Glomerular visceral epithelial cell (primary cell): ENCODE results near the gene SLC12A1.

ENCODE experiments used
- DNase-seq: peaks from one replicate; pipeline ENCODE4 v3.0.0-alpha.2; 2016; ENCODE audit errors: extremely low spot score

SLC12A1 gene

GRCh38 chr15:48205981-48206380 is at the start of gene SLC12A1:
TSS of gene SLC12A1 (plus strand) at chr15:48206302. CDS start at chr15:48207720, 1,418 bp downstream.
- no peak for DNase-seq

DNA sequence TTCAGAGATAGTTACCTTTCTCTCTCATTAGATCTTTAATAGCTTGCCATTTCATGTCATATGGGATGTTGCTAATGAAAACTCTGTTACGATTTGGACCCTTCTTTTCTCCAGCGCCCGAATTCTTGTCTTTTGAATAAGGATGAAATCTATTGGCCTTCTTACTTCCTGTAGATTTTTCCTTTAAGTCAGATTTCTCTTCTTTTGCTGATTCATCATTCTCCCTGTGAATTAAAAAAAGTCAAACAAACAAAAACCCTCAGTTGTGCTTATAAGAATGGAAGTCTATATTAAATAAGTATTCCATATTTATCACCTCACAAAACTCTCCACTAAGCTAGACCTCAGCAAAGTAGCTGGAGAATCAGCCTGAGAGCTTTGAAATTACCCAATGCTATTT is 37.5 kb upstream of the SLC12A1 start:
- no peak for DNase-seq

DNA sequence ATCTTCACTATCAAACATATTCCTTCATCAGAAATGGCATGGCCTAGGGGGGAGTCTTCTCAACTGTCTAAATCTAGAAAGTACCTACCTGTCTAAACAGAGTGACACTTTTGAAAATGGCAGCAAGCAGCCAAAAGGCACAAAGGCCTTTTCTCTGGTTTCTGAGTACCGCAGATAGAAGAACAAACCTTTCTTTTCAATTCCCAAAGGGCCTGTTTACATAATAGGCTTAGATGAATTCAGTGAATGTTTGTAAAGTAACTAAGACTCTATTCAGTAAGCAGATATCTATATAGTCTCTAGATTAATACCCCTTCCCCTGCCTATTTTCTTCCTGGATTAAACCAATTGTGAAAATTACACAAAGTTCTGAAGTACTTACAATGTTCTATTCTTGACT is 35.1 kb upstream of the SLC12A1 start:
- DNase-seq: no peak

DNA sequence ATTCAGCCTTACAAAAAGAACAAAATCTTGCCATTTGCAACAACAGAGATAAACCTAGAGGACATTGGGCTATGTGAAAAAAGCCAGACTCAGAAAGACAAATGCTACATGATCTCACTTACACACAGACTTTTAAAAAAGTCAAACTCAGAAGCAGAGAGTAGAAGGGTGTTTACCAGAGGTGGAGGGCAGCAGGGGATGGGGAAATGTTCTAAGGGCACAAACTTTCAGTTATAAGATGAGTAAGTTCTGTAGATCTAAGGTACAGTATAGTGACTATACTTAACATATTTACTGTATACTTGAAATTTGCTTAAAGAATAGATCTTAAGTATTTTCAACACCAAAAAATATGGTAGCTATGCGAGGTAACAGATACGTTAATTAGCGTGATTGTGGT is 31.0 kb upstream of the SLC12A1 start:
- no peak for DNase-seq

DNA sequence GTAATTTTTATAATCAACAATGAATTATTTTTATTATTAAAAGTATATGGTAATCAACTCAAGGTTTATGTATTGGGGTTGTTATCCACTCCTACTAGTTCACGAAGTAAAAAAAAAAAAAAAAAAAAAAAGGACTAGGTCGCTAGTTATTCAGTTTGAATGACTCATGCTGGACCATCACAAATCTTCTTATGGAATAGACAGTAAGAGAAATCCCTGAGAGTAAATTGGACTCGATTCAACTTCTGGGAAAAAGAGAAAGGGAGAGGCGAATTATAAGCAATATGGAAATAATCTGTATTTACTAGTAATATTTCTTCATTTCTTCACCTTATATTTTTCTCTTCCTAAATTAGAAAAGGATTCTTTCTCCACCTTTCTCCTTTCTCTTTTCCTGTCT is 30.0 kb upstream of the SLC12A1 start:
- peak; percentile 25 for DNase-seq

- peak; percentile 16 for DNase-seq
These were observed 29.1 kb upstream of the SLC12A1 start for GRCh38 chr15:48176957-48177356.

GRCh38 chr15:48177383-48177765 is 28.7 kb upstream of the SLC12A1 start:
- DNase-seq: peak; percentile 59

GRCh38 chr15:48177766-48178647 is 28.1 kb upstream of the SLC12A1 start, which contains the start of gene MYEF2:
TSS of gene MYEF2 (minus strand) at chr15:48178295. CDS start at chr15:48178237, 58 bp downstream.
- DNase-seq: peak; percentile 75

GRCh38 chr15:48178648-48178931 is 27.5 kb upstream of the SLC12A1 start:
- no peak for DNase-seq

DNA sequence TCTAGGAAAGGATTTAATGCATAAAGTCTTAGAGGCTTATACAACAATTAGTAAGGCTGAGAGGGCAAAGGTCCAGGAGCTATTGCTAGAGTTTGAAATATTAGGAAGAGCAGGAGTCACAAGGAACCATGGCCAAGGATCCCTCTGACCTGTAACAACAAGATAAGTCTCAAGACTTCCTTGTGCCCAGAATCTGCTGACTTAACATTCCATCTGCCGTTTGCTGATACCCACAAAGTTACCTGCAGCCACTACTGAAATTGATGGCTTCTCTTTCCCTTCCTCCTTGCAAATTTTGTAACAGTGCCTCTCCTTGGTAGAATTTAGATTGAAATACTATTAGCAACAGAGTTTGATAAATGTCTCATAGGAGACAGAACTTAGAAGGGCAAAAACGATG is 23.4 kb upstream of the SLC12A1 start:
- DNase-seq: no peak

DNA sequence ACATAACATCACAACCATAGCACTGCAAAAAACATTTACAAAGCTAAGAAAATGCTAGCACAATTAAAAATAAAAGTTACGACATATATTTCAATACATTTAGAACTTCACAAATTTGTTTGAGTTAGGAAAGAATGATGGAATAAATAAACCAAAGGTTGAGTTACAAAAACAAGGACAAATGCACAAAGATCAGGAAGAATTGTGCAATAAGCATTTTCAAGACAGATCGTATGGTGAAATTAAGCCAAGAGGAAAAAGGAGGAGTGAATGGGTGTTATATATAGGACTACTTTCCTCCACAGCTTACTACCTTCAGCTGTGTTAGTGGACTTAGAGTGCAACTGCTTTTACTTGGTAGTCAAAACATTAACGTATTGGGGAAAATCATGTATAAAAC is 20.6 kb upstream of the SLC12A1 start:
- no peak for DNase-seq

GRCh38 chr15:48186271-48186670 is 19.8 kb upstream of the SLC12A1 start:
- no peak for DNase-seq

GRCh38 chr15:48190932-48191573 is 15.0 kb upstream of the SLC12A1 start:
- DNase-seq: peak; percentile 62

GRCh38 chr15:48191574-48192225 is 14.4 kb upstream of the SLC12A1 start, which contains the start of gene CTXN2:
TSS of gene CTXN2 (plus strand) at chr15:48191665. CDS start at chr15:48201301, 9,636 bp downstream.
- DNase-seq: no peak

DNA sequence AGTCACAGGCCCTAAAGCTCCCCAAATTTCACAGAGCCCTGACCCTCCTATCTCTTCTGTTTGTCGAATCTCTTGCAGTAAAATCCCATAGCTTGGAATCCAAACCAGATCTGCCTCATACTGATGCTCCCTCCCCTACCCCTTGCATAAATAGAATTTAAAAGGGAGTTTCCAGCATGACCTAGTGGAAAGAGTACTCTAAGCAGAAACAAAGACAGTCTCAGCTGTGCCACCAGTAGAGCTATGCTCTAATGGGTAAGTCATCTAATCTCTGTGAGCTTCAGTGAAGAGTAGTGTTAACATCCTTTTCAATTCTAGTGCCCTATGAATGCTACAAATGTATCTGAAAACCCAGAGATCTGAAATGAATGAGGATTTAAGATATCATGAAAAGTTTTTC is 4.0 kb upstream of the SLC12A1 start:
- no peak for DNase-seq

DNA sequence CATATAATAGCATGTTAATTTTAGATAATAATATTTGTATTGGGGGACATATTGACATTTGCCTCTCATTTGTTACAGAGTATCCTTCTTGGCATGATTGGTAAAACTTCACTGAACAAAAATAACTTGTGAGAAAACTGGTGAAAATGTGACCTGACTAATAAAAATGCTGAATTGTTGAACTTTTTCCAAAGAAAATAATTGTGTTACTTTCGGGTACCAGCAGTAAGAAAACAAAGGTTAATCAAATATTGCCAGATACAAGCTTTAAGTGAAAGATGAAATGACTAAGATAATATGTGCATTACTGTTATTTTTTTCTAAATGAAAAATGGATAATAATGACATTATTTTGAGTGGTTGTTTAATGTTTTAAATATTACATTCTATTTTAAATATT is 15.2 kb downstream of the SLC12A1 start:
- no peak for DNase-seq

GRCh38 chr15:48221885-48222284 is 15.8 kb downstream of the SLC12A1 start:
- DNase-seq: no peak

DNA sequence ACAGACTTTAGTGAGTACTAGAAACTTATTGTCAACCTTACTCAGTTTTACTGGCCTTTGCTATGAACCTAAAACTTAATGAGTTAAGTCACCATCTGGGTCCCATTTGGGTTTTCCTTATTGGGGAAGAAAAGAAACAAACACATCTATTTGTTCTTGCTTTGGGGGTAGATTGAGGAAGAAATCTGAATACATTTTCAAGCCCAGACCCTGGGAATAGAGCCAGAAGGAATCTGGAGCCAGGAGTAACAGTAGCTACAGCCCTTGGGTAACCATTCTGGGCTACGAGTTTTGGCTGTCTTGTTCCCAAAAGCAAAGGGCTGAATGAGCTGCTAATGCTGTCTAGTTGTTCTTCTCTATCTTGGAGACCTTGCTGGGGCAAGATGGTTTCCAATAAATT is 16.5 kb downstream of the SLC12A1 start:
- DNase-seq: no peak

GRCh38 chr15:48225771-48226170 is 19.7 kb downstream of the SLC12A1 start:
- DNase-seq: no peak

GRCh38 chr15:48230498-48230897 is 24.4 kb downstream of the SLC12A1 start:
- no peak for DNase-seq

GRCh38 chr15:48233246-48233645 is 27.1 kb downstream of the SLC12A1 start:
- DNase-seq: no peak

DNA sequence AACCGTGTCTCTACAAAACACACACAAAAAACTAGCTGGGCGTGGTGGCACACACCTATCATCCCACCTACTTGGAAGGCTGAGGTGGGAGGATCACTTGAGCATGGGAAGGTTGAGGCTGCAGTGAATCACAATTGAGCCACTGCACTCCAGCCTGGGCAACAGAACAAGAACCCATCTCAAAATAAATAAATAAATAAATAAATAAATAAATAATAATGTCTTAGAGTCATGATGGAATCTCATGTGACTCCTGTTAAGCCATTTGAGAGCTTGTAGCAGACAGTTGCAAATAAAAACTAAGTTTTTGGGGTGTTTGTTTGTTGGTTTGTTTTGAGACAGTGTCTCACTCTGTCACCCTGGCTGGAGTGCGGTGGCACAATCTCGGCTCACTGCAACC is 33.2 kb downstream of the SLC12A1 start:
- no peak for DNase-seq

DNA sequence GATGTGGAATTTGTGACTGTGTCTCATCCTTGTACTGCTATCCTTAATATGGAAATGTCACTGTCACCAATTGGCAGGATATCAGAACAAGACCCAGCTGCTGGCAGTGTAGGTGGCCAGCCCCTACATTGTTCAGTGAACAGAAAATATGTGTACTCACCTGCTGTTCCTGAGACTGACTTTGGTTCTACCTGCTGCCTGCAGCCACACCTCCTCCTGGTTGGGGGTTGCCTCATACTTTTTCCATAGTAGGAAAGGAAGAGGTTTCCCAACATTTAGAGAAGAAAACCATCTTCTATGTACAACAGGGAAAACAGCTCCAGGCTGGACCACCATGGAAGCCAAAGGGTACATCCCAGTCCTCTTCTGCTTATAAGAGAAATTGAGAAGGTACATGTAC is 35.9 kb downstream of the SLC12A1 start:
- DNase-seq: no peak
